ENCODE measurements around the gene RAP1GAP2. TPM values are rescaled to one million over a fixed set of nuclear protein-coding genes. Genes with fewer than 3 reads are reported as not detected.

Gene RAP1GAP2
- total RNA-seq, 1 experiment from 2014 or later = 72.8 TPM

DNA sequence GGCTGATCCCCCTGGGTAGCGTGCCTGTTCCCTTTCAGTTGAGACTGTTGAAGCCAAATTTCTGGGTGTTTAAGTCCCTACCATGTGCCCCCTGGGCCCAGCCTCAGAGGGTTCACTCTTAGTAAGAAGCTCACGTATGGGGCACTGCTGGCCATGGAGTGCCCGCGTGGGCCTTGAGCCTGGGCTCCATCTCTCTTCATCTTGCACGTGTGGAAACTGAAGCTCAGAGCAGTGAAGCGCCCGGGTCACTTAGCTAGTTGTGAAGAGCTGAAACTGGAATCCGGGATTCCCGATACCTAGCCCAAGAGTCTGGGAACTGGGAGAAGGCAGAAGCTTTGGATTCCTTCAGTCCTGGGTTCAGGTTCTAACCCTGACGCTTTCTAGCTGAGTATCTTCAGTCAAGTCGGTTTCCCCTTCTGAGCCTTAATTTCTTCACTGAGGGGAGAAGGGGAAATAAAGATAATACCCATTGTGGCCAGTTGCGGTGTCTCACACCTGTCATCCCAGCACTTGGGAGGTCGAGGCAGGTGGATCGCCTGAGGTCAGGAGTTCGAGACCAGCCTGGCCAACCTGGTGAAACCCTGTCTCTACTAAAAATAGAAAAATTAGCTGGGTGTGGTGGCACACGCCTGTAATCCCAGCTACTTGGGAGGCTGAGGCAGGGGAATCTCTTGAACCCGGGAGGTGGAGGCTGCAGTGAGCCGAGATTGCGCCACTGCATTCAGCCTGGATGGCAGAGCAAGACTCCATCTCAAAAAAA, 163.3 kb downstream of the RAP1GAP2 start (continued):
- TF ChIP-seq TEAD1 (CRISPR knock-in tag; IDR thresholded peaks at IDR 0.05) (no peak), TEAD4 (CRISPR knock-in tag; IDR thresholded peaks at IDR 0.05) (no peak), ZBTB43 (CRISPR knock-in tag; IDR thresholded peaks at IDR 0.05) (no peak), IRF1 (CRISPR knock-in tag; IDR thresholded peaks at IDR 0.05) (no peak), NFYB (CRISPR knock-in tag; conservative IDR thresholded peaks at IDR 0.05; ENCODE audit: low read depth) (no peak), NR2C2 (CRISPR knock-in tag; IDR thresholded peaks at IDR 0.05) (no peak), IRF2 (CRISPR knock-in tag; IDR thresholded peaks at IDR 0.05; ENCODE audit: borderline replicate concordance, low read depth) (no peak), GABPB1 (CRISPR knock-in tag; IDR thresholded peaks at IDR 0.05) (no peak)
- TF ChIP-seq, protein P1, sequence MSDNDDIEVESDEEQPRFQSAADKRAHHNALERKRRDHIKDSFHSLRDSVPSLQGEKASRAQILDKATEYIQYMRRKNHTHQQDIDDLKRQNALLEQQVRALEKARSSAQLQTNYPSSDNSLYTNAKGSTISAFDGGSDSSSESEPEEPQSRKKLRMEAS (CRISPR knock-in tag; IDR thresholded peaks at IDR 0.05) = no peak
- TF ChIP-seq, protein P2, sequence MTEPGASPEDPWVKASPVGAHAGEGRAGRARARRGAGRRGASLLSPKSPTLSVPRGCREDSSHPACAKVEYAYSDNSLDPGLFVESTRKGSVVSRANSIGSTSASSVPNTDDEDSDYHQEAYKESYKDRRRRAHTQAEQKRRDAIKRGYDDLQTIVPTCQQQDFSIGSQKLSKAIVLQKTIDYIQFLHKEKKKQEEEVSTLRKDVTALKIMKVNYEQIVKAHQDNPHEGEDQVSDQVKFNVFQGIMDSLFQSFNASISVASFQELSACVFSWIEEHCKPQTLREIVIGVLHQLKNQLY (CRISPR knock-in tag; IDR thresholded peaks at IDR 0.05) = no peak

- POLR2A ChIA-PET = no interaction called here
- Mint-ChIP-seq H3K27me3 (ENCODE audit: low read depth) (no peaks in the 10 kb centered on the region), H3K4me1 (peaks cover 29% of the 10 kb centered on the region), H3K27ac (peak overlapping the region; percentile 93), H3K36me3 (peaks cover 13% of the 10 kb centered on the region), H3K4me3 (no peak overlapping the region), H3K9me3 (no peaks in the 10 kb centered on the region)
- ATAC-seq = no peak
- no peak for DNase-seq (ENCODE audit: low spot score)
- TF ChIP-seq RELA (CRISPR knock-in tag; IDR thresholded peaks at IDR 0.05; ENCODE audit: borderline replicate concordance) = no peak
- CTCF ChIA-PET = no interaction called here
Observed at GRCh38 chr17:2961446-2961845, 165.2 kb downstream of the RAP1GAP2 start.

GRCh38 chr17:2962236-2962635, 166.0 kb downstream of the RAP1GAP2 start:
- no peak overlapping the region for H3K4me3 Mint-ChIP-seq
- peaks cover 26% of the 10 kb centered on the region for H3K4me1 Mint-ChIP-seq
- ChIA-PET CTCF (interaction anchor here (1.2 kb wide), 1 partner anchor 114 kb away, joined by 5 read pairs; no protein-coding TSS in a partner anchor), POLR2A (no interaction called here)
- peak overlapping the region; percentile 25; the same call in 1 of the 2 replicates for H3K27ac Mint-ChIP-seq
- ATAC-seq (no peak), DNase-seq (ENCODE audit: low spot score) (no peak)
- H3K36me3 Mint-ChIP-seq = peaks cover 21% of the 10 kb centered on the region
- no peaks in the 10 kb centered on the region for H3K27me3 Mint-ChIP-seq (ENCODE audit: low read depth)
- TF ChIP-seq JUN (CRISPR knock-in tag; IDR thresholded peaks at IDR 0.05) = no peak
- H3K9me3 Mint-ChIP-seq = no peaks in the 10 kb centered on the region

DNA sequence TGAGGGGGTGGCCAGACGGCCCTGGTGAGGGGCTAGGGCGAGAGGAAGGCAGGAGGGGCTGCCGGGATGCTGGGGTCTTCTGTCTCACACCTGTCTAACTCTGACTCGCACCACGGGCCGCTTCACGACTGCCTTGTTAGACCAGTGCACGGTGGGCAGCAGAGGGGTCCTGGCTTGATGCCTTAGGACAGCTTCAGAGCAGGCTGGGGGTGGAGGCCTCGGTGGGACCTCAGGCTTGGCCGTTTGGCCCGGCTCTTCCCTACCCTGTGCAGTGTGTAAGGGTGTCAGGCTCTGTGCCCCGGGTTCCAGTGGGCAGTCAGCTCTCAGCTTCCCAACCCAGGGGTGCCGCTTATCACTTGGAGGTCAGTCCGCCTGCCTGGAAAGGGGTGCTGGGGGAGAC, 166.5 kb downstream of the RAP1GAP2 start:
- TF ChIP-seq ERG (CRISPR knock-in tag; IDR thresholded peaks at IDR 0.05) = no peak
- TF ChIP-seq NR3C1 (CRISPR knock-in tag; conservative IDR thresholded peaks at IDR 0.05; ENCODE audit: low read depth) = no peak
- TF ChIP-seq ZNF219 (CRISPR knock-in tag; IDR thresholded peaks at IDR 0.05; ENCODE audit: borderline replicate concordance) = no peak
- TF ChIP-seq ATF2 (CRISPR knock-in tag; IDR thresholded peaks at IDR 0.05; ENCODE audit: borderline replicate concordance, low read depth) = no peak
- ATAC-seq (no peak), DNase-seq (ENCODE audit: low spot score) (no peak)
- H3K4me1 Mint-ChIP-seq = peaks cover 21% of the 10 kb centered on the region
- 0 out of 2 replicates have a peak overlapping the region, but pooled peaks have one; percentile 45 for H3K27ac Mint-ChIP-seq
- no peaks in the 10 kb centered on the region for H3K27me3 Mint-ChIP-seq (ENCODE audit: low read depth)
- CTCF ChIA-PET = interaction anchor here (1.2 kb wide), 1 partner anchor 114 kb away, joined by 5 read pairs; no protein-coding TSS in a partner anchor
- no peaks in the 10 kb centered on the region for H3K9me3 Mint-ChIP-seq
- POLR2A ChIA-PET = no interaction called here
- peaks cover 24% of the 10 kb centered on the region for H3K36me3 Mint-ChIP-seq
- no peak overlapping the region for H3K4me3 Mint-ChIP-seq
